Esophagus muscularis mucosa (tissue), 4 donors: ENCODE results near the gene MRM1.
A peak's percentile ranks its signal among the peaks of the same experiment; 100 is the strongest.

Source experiments
- CTCF ChIP-seq, 3 experiments: fragments of 200-600 bp in 2 of 3; fragments of 450-650 bp in 1 of 3; sonication (generic) in 2 of 3; IDR thresholded peaks; one replicate each; pipeline ENCODE4 v1.5.1; 2017 to 2019; ENCODE audit warnings: antibody characterized with exemption in 3 of 3, mild to moderate bottlenecking in 2 of 3, moderate library complexity in 1 of 3
- EP300 ChIP-seq: sonication (generic); formaldehyde crosslinking; IDR thresholded peaks from one replicate; pipeline ENCODE4 v1.6.1; 2017; ENCODE audit warnings: antibody characterized with exemption
- POLR2A ChIP-seq: fragments of 450-650 bp; IDR thresholded peaks from one replicate; pipeline ENCODE4 v1.6.1; 2017; ENCODE audit warnings: antibody characterized with exemption, moderate library complexity, mild to moderate bottlenecking, low read depth
- POLR2AphosphoS5 ChIP-seq, 2 donors: sonication (generic); formaldehyde crosslinking; IDR thresholded peaks; one replicate each; pipeline ENCODE4 v1.6.1; 2017; ENCODE audit warnings: antibody characterized with exemption in 2 of 2

- no peak for TF ChIP-seq POLR2AphosphoS5 (IDR thresholded peaks at IDR 0.05)
- TF ChIP-seq CTCF (IDR thresholded peaks at IDR 0.05) = peak; percentile 22 to 42 (median 41)
- TF ChIP-seq POLR2A = no peak
- TF ChIP-seq EP300 = no peak
Measured at GRCh38 chr17:36608794-36609497, 7.6 kb downstream of the MRM1 start.
